Thyroid gland (tissue), 4 donors: ENCODE results near the gene GPRIN3.

Source experiments
- CTCF ChIP-seq, 6 experiments: fragments of 200-600 bp in 3 of 6; fragments of 450-650 bp in 3 of 6; sonication (generic) in 3 of 6; IDR thresholded peaks; one replicate each; pipeline ENCODE4 v1.5.1; 2016 to 2019; ENCODE audit warnings: antibody characterized with exemption in 6 of 6, mild to moderate bottlenecking in 2 of 6, inconsistent platforms in 1 of 6, moderate library complexity in 1 of 6
- POLR2A ChIP-seq, 2 donors: fragments of 450-650 bp; IDR thresholded peaks; one replicate each; pipeline ENCODE4 v1.6.1; 2017; ENCODE audit warnings: antibody characterized with exemption in 2 of 2, mild to moderate bottlenecking in 2 of 2, moderate library complexity in 1 of 2

- TF ChIP-seq CTCF (IDR thresholded peaks at IDR 0.05): no peak
- no peak for TF ChIP-seq POLR2A (IDR thresholded peaks at IDR 0.05)
Measured at GRCh38 chr4:89243733-89244252, 63.8 kb downstream of the GPRIN3 start.
